Neural cell (in vitro differentiated cells): ENCODE data around the gene SPECC1L. TPM values are rescaled to one million over a fixed set of nuclear protein-coding genes. Genes with fewer than 3 reads are reported as not detected.

Source experiments
- H2AFZ ChIP-seq: fragments of 200-600, 300-800 bp; sonication (generic), shearing (Covaris generic); 2 replicates; pipeline ENCODE4 v1.6.0; 2014; ENCODE audit warnings: low read depth, mild to moderate bottlenecking, antibody characterized with exemption, low read length, moderate library complexity
- H3F3A ChIP-seq: fragments of 200-600 bp; shearing (Covaris generic); 2 replicates; pipeline ENCODE4 v1.6.1; 2016; ENCODE audit warnings: mild to moderate bottlenecking, moderate library complexity, mixed read lengths, antibody characterized with exemption, low read length; ENCODE audit not compliant: insufficient read depth, poor library complexity, severe bottlenecking
- H3K27ac ChIP-seq: fragments of 200-600, 300-800 bp; sonication (generic), shearing (Covaris generic); 2 replicates; pipeline ENCODE4 v1.5.1; 2014; ENCODE audit warnings: mild to moderate bottlenecking, low read length, moderate library complexity
- H3K27me3 ChIP-seq: fragments of 300-800, 200-600 bp; sonication (generic), shearing (Covaris generic); 2 replicates; pipeline ENCODE4 v1.6.0; 2014; ENCODE audit warnings: mild to moderate bottlenecking, low read depth, low read length, moderate library complexity; ENCODE audit not compliant: insufficient read depth
- H3K36me3 ChIP-seq: fragments of 300-800, 200-600 bp; sonication (generic), shearing (Covaris generic); 2 replicates; pipeline ENCODE4 v1.5.1; 2014; ENCODE audit warnings: mild to moderate bottlenecking, antibody characterized with exemption, low read length, moderate library complexity; ENCODE audit not compliant: insufficient read depth
- H3K4me2 ChIP-seq: fragments of 300-800, 200-600 bp; sonication (generic), shearing (Covaris generic); 2 replicates; pipeline ENCODE4 v1.6.0; 2014; ENCODE audit warnings: mild to moderate bottlenecking, low read length
- H3K4me3 ChIP-seq: fragments of 300-800, 200-600 bp; sonication (generic), shearing (Covaris generic); 2 replicates; pipeline ENCODE4 v1.5.1; 2014; ENCODE audit warnings: mild to moderate bottlenecking, low read length, moderate library complexity
- H3K79me2 ChIP-seq: fragments of 200-600 bp; shearing (Covaris generic); replicated peaks from 2 replicates; pipeline ENCODE4 v1.6.0; 2014; ENCODE audit warnings: mild to moderate bottlenecking, low read length, moderate library complexity; ENCODE audit not compliant: insufficient read depth
- H3K9ac ChIP-seq: fragments of 300-800, 200-600 bp; sonication (generic), shearing (Covaris generic); 2 replicates; pipeline ENCODE4 v1.6.1; 2016; ENCODE audit warnings: mild to moderate bottlenecking, low read length, mixed read lengths
- H3K9me2 ChIP-seq: fragments of 200-600 bp; shearing (Covaris generic); 2 replicates; pipeline ENCODE4 v1.6.1; 2016; ENCODE audit warnings: mild to moderate bottlenecking, low read length, mixed read lengths; ENCODE audit not compliant: insufficient read depth
- H3K9me3 ChIP-seq: fragments of 200-600, 300-800 bp; sonication (generic), shearing (Covaris generic); 2 replicates; pipeline ENCODE4 v1.6.1; 2016; ENCODE audit warnings: mild to moderate bottlenecking, mixed run types, low read length, moderate library complexity, mixed read lengths
- H4K20me1 ChIP-seq: fragments of 200-600 bp; shearing (Covaris generic); 2 replicates; pipeline ENCODE4 v1.6.1; 2016; ENCODE audit warnings: mild to moderate bottlenecking, mixed run types; ENCODE audit not compliant: insufficient read depth
- CTCF ChIP-seq: fragments of 450-650 bp; IDR thresholded peaks from 2 replicates; pipeline ENCODE4 v1.5.1; 2014; ENCODE audit warnings: antibody characterized with exemption, mild to moderate bottlenecking, moderate library complexity; ENCODE audit not compliant: poor library complexity, severe bottlenecking
- EP300 ChIP-seq: fragments of 450-650 bp; conservative IDR thresholded peaks from 2 replicates; pipeline ENCODE4 v1.6.1; 2014; ENCODE audit warnings: antibody characterized with exemption, mild to moderate bottlenecking, moderate library complexity; ENCODE audit not compliant: poor library complexity, severe bottlenecking
- EZH2 ChIP-seq: fragments of 200-600, 300-800 bp; shearing (Covaris generic), sonication (generic); IDR thresholded peaks from 2 replicates; pipeline ENCODE4 v1.6.1; 2014; ENCODE audit warnings: antibody characterized with exemption, low read length, borderline replicate concordance, mild to moderate bottlenecking; ENCODE audit not compliant: insufficient read depth, poor library complexity, severe bottlenecking
- MXI1 ChIP-seq: fragments of 450-650 bp; conservative IDR thresholded peaks from 2 replicates; pipeline ENCODE4 v1.6.1; 2014; ENCODE audit warnings: antibody characterized with exemption, mild to moderate bottlenecking; ENCODE audit not compliant: poor library complexity, severe bottlenecking
- POLR2AphosphoS5 ChIP-seq: IDR thresholded peaks from 2 replicates; pipeline ENCODE4 v1.6.1; 2012
- RAD21 ChIP-seq: fragments of 450-650 bp; conservative IDR thresholded peaks from 2 replicates; pipeline ENCODE4 v1.6.1; 2014; ENCODE audit warnings: antibody characterized with exemption, mild to moderate bottlenecking, moderate library complexity
- REST ChIP-seq: IDR thresholded peaks from 2 replicates; pipeline ENCODE4 v1.6.1; 2012; ENCODE audit warnings: borderline replicate concordance
- SMC3 ChIP-seq: fragments of 450-650 bp; conservative IDR thresholded peaks from 2 replicates; pipeline ENCODE4 v1.6.1; 2014; ENCODE audit warnings: antibody characterized with exemption, mild to moderate bottlenecking, moderate library complexity; ENCODE audit not compliant: poor library complexity
- TAF1 ChIP-seq: IDR thresholded peaks from 2 replicates; pipeline ENCODE4 v1.6.1; 2012; ENCODE audit warnings: low read depth
- polyA plus RNA-seq: library from polyadenylated mRNA; depleted of rRNA; stranded (reverse); fragments of >200 nt; gene quantifications from 2 replicates; pipeline ENCODE4 v1.2.3, GENCODE V29; 2014

The SPECC1L gene
- polyA plus RNA-seq, 1 donor from 2014 or later = 27.1 TPM

GRCh38 chr22:24421428-24421931 lies 150.8 kb downstream of the SPECC1L start:
- Histone ChIP-seq H3K79me2 (no peaks in the 10 kb centered on the region), H3F3A (no peaks in the 10 kb centered on the region), H4K20me1 (no peaks in the 10 kb centered on the region), H3K4me2 (no peak overlapping the region), H2AFZ (no peak overlapping the region), H3K27ac (no peak overlapping the region), H3K9me3 (no peaks in the 10 kb centered on the region), H3K9ac (no peak overlapping the region), H3K27me3 (peaks cover 28% of the 10 kb centered on the region), H3K9me2 (no peaks in the 10 kb centered on the region), H3K36me3 (no peaks in the 10 kb centered on the region), H3K4me3 (no peak overlapping the region)
- no peak for TF ChIP-seq MXI1
- no peak for TF ChIP-seq RAD21
- TF ChIP-seq SMC3 = no peak
- TF ChIP-seq EP300 = no peak
- TF ChIP-seq CTCF = no peak
- no peak for TF ChIP-seq EZH2
- no peak for TF ChIP-seq REST
- no peak for TF ChIP-seq TAF1
- no peak for TF ChIP-seq POLR2AphosphoS5

GRCh38 chr22:24422102-24422665 lies 151.6 kb downstream of the SPECC1L start:
- Histone ChIP-seq H3K27me3 (peaks cover 28% of the 10 kb centered on the region), H3K27ac (no peak overlapping the region), H2AFZ (no peak overlapping the region), H3K9me3 (no peaks in the 10 kb centered on the region), H3K4me2 (no peak overlapping the region), H3F3A (no peaks in the 10 kb centered on the region), H3K9me2 (no peaks in the 10 kb centered on the region), H3K79me2 (no peaks in the 10 kb centered on the region), H3K36me3 (no peaks in the 10 kb centered on the region), H3K9ac (no peak overlapping the region), H4K20me1 (no peaks in the 10 kb centered on the region), H3K4me3 (no peak overlapping the region)
- no peak for TF ChIP-seq CTCF
- TF ChIP-seq RAD21 = no peak
- no peak for TF ChIP-seq SMC3
- TF ChIP-seq MXI1 = no peak
- TF ChIP-seq EZH2 = no peak
- TF ChIP-seq POLR2AphosphoS5 = no peak
